Fibroblast of lung (primary cell): ENCODE results near the gene ECT2. TPM values are rescaled to one million over a fixed set of nuclear protein-coding genes. Genes with fewer than 3 reads are reported as not detected.

Experiments used
- DNase-seq, 2 donors: peaks; one replicate each; pipeline versions ENCODE4 v3.0.0 to v3.0.0-alpha.2; 2010; ENCODE audit warnings: low read depth in 2 of 2
- H2AFZ ChIP-seq: 2 replicates; pipeline ENCODE4 v1.5.1; 2012; ENCODE audit warnings: low read length, control low read depth, inconsistent platforms
- H3K27ac ChIP-seq: 2 replicates; pipeline ENCODE4 v1.5.1; 2011; ENCODE audit warnings: low read length, control low read depth; ENCODE audit not compliant: insufficient read depth
- H3K27me3 ChIP-seq: 2 replicates; pipeline ENCODE4 v1.5.1; 2011; ENCODE audit warnings: mild to moderate bottlenecking, low read length; ENCODE audit not compliant: control insufficient read depth, insufficient read depth
- H3K36me3 ChIP-seq: 2 replicates; pipeline ENCODE4 v1.5.1; 2011; ENCODE audit warnings: low read length; ENCODE audit not compliant: control insufficient read depth, insufficient read depth
- H3K4me1 ChIP-seq: 2 replicates; pipeline ENCODE4 v1.5.1; 2011; ENCODE audit warnings: low read length; ENCODE audit not compliant: control insufficient read depth, insufficient read depth; ENCODE audit errors: extremely low read depth
- H3K4me2 ChIP-seq: 2 replicates; pipeline ENCODE4 v1.5.1; 2011; ENCODE audit warnings: low read length, control low read depth; ENCODE audit not compliant: insufficient read depth; ENCODE audit errors: extremely low read depth
- H3K4me3 ChIP-seq, 4 experiments: fragments of 200-600 bp in 1 of 4; sonication (generic) in 1 of 4; replicated peaks in 1 of 4; 2 replicates each; pipeline ENCODE4 v1.5.1; 2011 to 2016; ENCODE audit warnings: low read length in 4 of 4, low read depth in 3 of 4, mild to moderate bottlenecking in 3 of 4, control low read depth in 2 of 4, inconsistent platforms in 1 of 4, mixed read lengths in 1 of 4; ENCODE audit not compliant: insufficient read depth in 1 of 4; ENCODE audit errors: control extremely low read depth in 1 of 4
- H3K79me2 ChIP-seq: 2 replicates; pipeline ENCODE4 v1.5.1; 2012; ENCODE audit warnings: mild to moderate bottlenecking, low read length, inconsistent platforms; ENCODE audit not compliant: control insufficient read depth, insufficient read depth
- H3K9ac ChIP-seq: 2 replicates; pipeline ENCODE4 v1.5.1; 2011; ENCODE audit warnings: mild to moderate bottlenecking, low read length, control low read depth; ENCODE audit not compliant: insufficient read depth
- H3K9me3 ChIP-seq: 2 replicates; pipeline ENCODE4 v1.5.1; 2012; ENCODE audit warnings: low read depth, low read length; ENCODE audit not compliant: control insufficient read depth, insufficient read depth
- H4K20me1 ChIP-seq: 2 replicates; pipeline ENCODE4 v1.5.1; 2011; ENCODE audit warnings: low read length; ENCODE audit not compliant: control insufficient read depth, insufficient read depth; ENCODE audit errors: extremely low read depth
- CTCF ChIP-seq, 2 donors: IDR thresholded peaks in 1 of 2; conservative IDR thresholded peaks in 1 of 2; 1 replicate in 1 of 2; 2 replicates in 1 of 2; pipeline ENCODE4 v1.5.1; 2011 to 2012; ENCODE audit warnings: low read length in 2 of 2, control low read depth in 1 of 2, inconsistent platforms in 1 of 2, low read depth in 1 of 2, mild to moderate bottlenecking in 1 of 2
- EZH2 ChIP-seq: IDR thresholded peaks from 2 replicates; pipeline ENCODE4 v1.5.1; 2012; ENCODE audit warnings: low read length, control low read depth, mild to moderate bottlenecking; ENCODE audit errors: missing control alignments
- polyA plus RNA-seq, 2 donors: library from polyadenylated mRNA; depleted of rRNA in 1 of 2; stranded (reverse) in 1 of 2; unstranded in 1 of 2; fragments of >200 nt; gene quantifications; 2 replicates each; pipeline ENCODE4 v1.2.1, GENCODE V29; 2011 to 2012; ENCODE audit warnings: missing spikeins in 1 of 2
- total RNA-seq: library from RNA; depleted of rRNA; stranded (reverse); fragments of >200 nt; gene quantifications from 2 replicates; pipeline ENCODE4 v1.2.1, GENCODE V29; 2014

ECT2 gene
- total and polyA plus RNA-seq, 2 donors (not counting 1 experiment from before 2014, with no cell fraction given) = 20.5 to 34.5 TPM

- Histone ChIP-seq H3K36me3 (peaks cover 2% of the 10 kb centered on the region), H3K79me2 (no peaks in the 10 kb centered on the region)
Observed at GRCh38 chr3:172811099-172811498, 60.6 kb downstream of the ECT2 start.

GRCh38 chr3:172813462-172813861 is 62.9 kb downstream of the ECT2 start:
- no peaks in the 10 kb centered on the region for H4K20me1 ChIP-seq
- DNase-seq = no peak
- TF ChIP-seq EZH2 = no peak
- no peak for TF ChIP-seq CTCF (conservative IDR thresholded peaks at IDR 0.05 in 1 of 2, IDR thresholded peaks at IDR 0.05 in 1 of 2; ENCODE audit: low read depth in 1 of 2, low read length in 2 of 2)
- H3K27ac ChIP-seq = no peak overlapping the region
- no peaks in the 10 kb centered on the region for H3K9me3 ChIP-seq
- H3K4me3 ChIP-seq = no peak overlapping the region
- no peaks in the 10 kb centered on the region for H3K4me1 ChIP-seq
- H3K9ac ChIP-seq = no peak overlapping the region
- H3K27me3 ChIP-seq = no peaks in the 10 kb centered on the region
- H3K79me2 ChIP-seq = no peaks in the 10 kb centered on the region
- H3K36me3 ChIP-seq = no peaks in the 10 kb centered on the region
- no peak overlapping the region for H3K4me2 ChIP-seq
- H2AFZ ChIP-seq = no peak overlapping the region

More at GRCh38 chr3:172811099-172811498, 60.6 kb downstream of the ECT2 start:
- Histone ChIP-seq H3K27ac (no peak overlapping the region), H3K4me1 (no peaks in the 10 kb centered on the region), H2AFZ (no peak overlapping the region), H3K9ac (no peak overlapping the region), H3K27me3 (no peaks in the 10 kb centered on the region), H4K20me1 (no peaks in the 10 kb centered on the region), H3K4me3 (no peak overlapping the region), H3K9me3 (no peaks in the 10 kb centered on the region), H3K4me2 (no peak overlapping the region)
- DNase-seq = no peak
- TF ChIP-seq CTCF (conservative IDR thresholded peaks at IDR 0.05 in 1 of 2, IDR thresholded peaks at IDR 0.05 in 1 of 2; ENCODE audit: low read depth in 1 of 2, low read length in 2 of 2) (no peak), EZH2 (no peak)

- no peaks in the 10 kb centered on the region for H3K36me3 ChIP-seq
- peak in 1 of 2 donors; percentile 18 for DNase-seq
- no peaks in the 10 kb centered on the region for H3K27me3 ChIP-seq
- H3K4me1 ChIP-seq = no peaks in the 10 kb centered on the region
- H3K9ac ChIP-seq = no peak overlapping the region
- H4K20me1 ChIP-seq = no peaks in the 10 kb centered on the region
- TF ChIP-seq CTCF (conservative IDR thresholded peaks at IDR 0.05 in 1 of 2, IDR thresholded peaks at IDR 0.05 in 1 of 2; ENCODE audit: low read depth in 1 of 2, low read length in 2 of 2) (no peak), EZH2 (no peak)
- no peak overlapping the region for H3K4me3 ChIP-seq
- H2AFZ ChIP-seq = no peak overlapping the region
- H3K9me3 ChIP-seq = no peaks in the 10 kb centered on the region
- H3K79me2 ChIP-seq = no peaks in the 10 kb centered on the region
- no peak overlapping the region for H3K27ac ChIP-seq
- H3K4me2 ChIP-seq = no peak overlapping the region
Observed at GRCh38 chr3:172814738-172815137, 64.2 kb downstream of the ECT2 start.
